K562 (cell line): Measurements from ENCODE around the gene NAP1L1. TPM values are rescaled to one million over a fixed set of nuclear protein-coding genes. Genes with fewer than 3 reads are reported as not detected.
A peak's percentile ranks its signal among the peaks of the same experiment; 100 is the strongest.

ENCODE experiments used
- ATAC-seq: fragments of 200-7000 bp; cut with Tn5 transposase; 3 replicates; pipeline ENCODE4 v1.9.1; 2020; ENCODE audit warnings: moderate library complexity
- BruUV-seq: library from RNA; stranded (reverse); fragments of 400-500 nt; replicated peaks from 2 replicates; lab custom pipeline; 2021; lab: Mats Ljungman, UMichigan
- CTCF ChIA-PET: fragments of 300-600 bp; formaldehyde crosslinking; extraction: SDS; loops from one replicate; lab custom pipeline; 2021; ENCODE audit warnings: low intra/inter-chr PET ratio; lab: Yijun Ruan, JAX
- POLR2A ChIA-PET: fragments of 300-600, 350-650 bp; sonication (Branson Sonifier 250); formaldehyde crosslinking; extraction: SDS; loops from one replicate; lab custom pipeline; 2021; ENCODE audit warnings: antibody characterized with exemption, inconsistent platforms; lab: Yijun Ruan, JAX
- DNase-seq, 4 experiments: peaks; one replicate each; pipeline versions ENCODE4 v3.0.0 to v3.0.0-alpha.2; 2011 to 2018; ENCODE audit warnings: low spot score in 3 of 4, mixed read lengths in 3 of 4; ENCODE audit errors: extremely low read depth in 1 of 4
- FAIRE-seq: peaks from 2 replicates; lab custom pipeline; 2011; peaks lifted over from hg19 to GRCh38; lab: Jason Lieb, UNC
- H2AFZ ChIP-seq: 2 replicates; pipeline ENCODE4 v1.6.0; 2011; ENCODE audit warnings: low read depth, low read length, control low read depth, inconsistent platforms
- H3K27ac ChIP-seq: fragments of 200-600 bp; 3 replicates; pipeline ENCODE4 v1.8.0; 2011; ENCODE audit warnings: low read depth, mild to moderate bottlenecking, control low read depth, inconsistent platforms, low read length, moderate library complexity, mixed read lengths; ENCODE audit errors: extremely low read depth
- H3K27me3 ChIP-seq, 2 experiments: fragments of 300-600 bp in 1 of 2; 2 replicates in 1 of 2; 3 replicates in 1 of 2; pipeline versions ENCODE4 v1.6.0 to v1.8.0; 2011; ENCODE audit warnings: inconsistent platforms in 2 of 2, low read length in 2 of 2, mild to moderate bottlenecking in 1 of 2, mixed read lengths in 1 of 2, moderate library complexity in 1 of 2; ENCODE audit not compliant: control insufficient read depth in 2 of 2, insufficient read depth in 2 of 2
- H3K36me3 ChIP-seq: fragments of 300-600 bp; 3 replicates; pipeline ENCODE4 v1.8.0; 2011; ENCODE audit warnings: mild to moderate bottlenecking, low read length, inconsistent platforms; ENCODE audit not compliant: control insufficient read depth, insufficient read depth
- H3K4me1 ChIP-seq, 2 experiments: fragments of 200-600 bp in 1 of 2; replicated peaks in 1 of 2; 2 replicates in 1 of 2; 3 replicates in 1 of 2; pipeline versions ENCODE4 v1.5.1 to v1.8.0; 2011; ENCODE audit warnings: inconsistent platforms in 2 of 2, low read length in 2 of 2, mild to moderate bottlenecking in 1 of 2, mixed read lengths in 1 of 2, moderate library complexity in 1 of 2; ENCODE audit not compliant: control insufficient read depth in 2 of 2, insufficient read depth in 2 of 2
- H3K4me2 ChIP-seq: 2 replicates; pipeline ENCODE4 v1.6.1; 2011; ENCODE audit warnings: low read length, control low read depth, inconsistent platforms, mixed read lengths; ENCODE audit not compliant: insufficient read depth
- H3K4me3 ChIP-seq: fragments of 200-600 bp; sonication (generic), shearing (Covaris generic); 2 replicates; pipeline ENCODE4 v1.5.1; 2016; ENCODE audit warnings: control low read depth, inconsistent platforms
- H3K79me2 ChIP-seq: fragments of 200-600 bp; 3 replicates; pipeline ENCODE4 v1.8.0; 2011; ENCODE audit warnings: low read length, inconsistent platforms; ENCODE audit not compliant: control insufficient read depth, insufficient read depth
- H3K9ac ChIP-seq, 2 experiments: 2 replicates each; pipeline versions ENCODE4 v1.6.0 to v1.6.1; 2011; ENCODE audit warnings: low read depth in 2 of 2, low read length in 2 of 2, control low read depth in 1 of 2, inconsistent platforms in 1 of 2, mild to moderate bottlenecking in 1 of 2, mixed read lengths in 1 of 2; ENCODE audit not compliant: insufficient read depth in 1 of 2
- H3K9me1 ChIP-seq: one replicate; pipeline ENCODE4 v1.6.0; 2011; ENCODE audit warnings: inconsistent platforms, mild to moderate bottlenecking, low read length, moderate library complexity; ENCODE audit not compliant: control insufficient read depth, insufficient read depth
- H3K9me3 ChIP-seq: replicated peaks from 2 replicates; pipeline ENCODE4 v1.5.1; 2011; ENCODE audit warnings: low read depth, low read length, inconsistent platforms; ENCODE audit not compliant: control insufficient read depth, insufficient read depth
- H4K20me1 ChIP-seq: replicated peaks from 2 replicates; pipeline ENCODE4 v1.6.1; 2011; ENCODE audit warnings: low read length, inconsistent platforms, mixed read lengths; ENCODE audit not compliant: control insufficient read depth, insufficient read depth
- CEBPB ChIP-seq: fragments of 450-650 bp; IDR thresholded peaks from 2 replicates; pipeline ENCODE4 v1.6.1; 2016; ENCODE audit warnings: missing genetic modification characterization, missing compliant biosample characterization
- CEBPG ChIP-seq, 3 experiments: fragments of 200-800 bp in 1 of 3; sonication (Bioruptor generic) in 1 of 3; sonication (generic) in 1 of 3; formaldehyde crosslinking in 1 of 3; IDR thresholded peaks in 2 of 3; conservative IDR thresholded peaks in 1 of 3; 2 replicates each; pipeline versions ENCODE4 v1.6.1 to v1.8.0; 2016 to 2022; ENCODE audit warnings: missing compliant biosample characterization in 2 of 3, missing genetic modification characterization in 2 of 3, mild to moderate bottlenecking in 1 of 3, missing genetic modification reagents in 1 of 3
- CHCHD3 ChIP-seq: fragments of 250-450 bp; sonication (Bioruptor Pico); IDR thresholded peaks from 2 replicates; pipeline ENCODE4 v2.1.2; 2022; ENCODE audit warnings: mild to moderate bottlenecking
- HMG20A ChIP-seq: fragments of 450-650 bp; formaldehyde crosslinking; conservative IDR thresholded peaks from 2 replicates; pipeline ENCODE4 v1.4.0; 2020; ENCODE audit warnings: mild to moderate bottlenecking, mixed read lengths
- POLR2A ChIP-seq: fragments of 450-650 bp; conservative IDR thresholded peaks from 2 replicates; pipeline ENCODE4 v1.6.1; 2016
- POLR2AphosphoS2 ChIP-seq: IDR thresholded peaks from 2 replicates; pipeline ENCODE4 v1.6.1; 2012; ENCODE audit warnings: low read length, improper control_type of control experiment
- POLR2H ChIP-seq: IDR thresholded peaks from 2 replicates; pipeline ENCODE4 v1.6.1; 2016; ENCODE audit warnings: missing genetic modification characterization, low read depth, mild to moderate bottlenecking, control low read depth, missing compliant biosample characterization, moderate library complexity
- POLR3G ChIP-seq: IDR thresholded peaks from 2 replicates; pipeline ENCODE4 v1.6.1; 2011; ENCODE audit not compliant: insufficient read length, insufficient replicate concordance; ENCODE audit errors: extremely low read depth
- SAFB ChIP-seq: fragments of 200-400 bp; formaldehyde crosslinking; IDR thresholded peaks from 2 replicates; pipeline ENCODE4 v1.6.1; 2017; ENCODE audit warnings: low read depth, low read length, borderline replicate concordance
- WGBS: fragments of 100-300 bp; shearing (Covaris generic); methylation state at CpG from one replicate; pipeline ENCODE4 v1.1.6; 2016; ENCODE audit warnings: low coverage, mixed read lengths; ENCODE audit not compliant: insufficient coverage; ENCODE audit errors: missing lambda C conversion rate; 5-methylcytosine and 5-hydroxymethylcytosine counted together
- in situ Hi-C: fragments of 300-500 bp; cut with MboI; formaldehyde crosslinking; loops from 4 replicates; pipeline ENCODE4 v1.15.0; 2018; ENCODE audit warnings: inconsistent platforms, mixed read lengths
- intact Hi-C: fragments of 100-400 bp; cut with micrococcal nuclease; formaldehyde crosslinking; loops from 2 replicates; pipeline ENCODE4 v1.14.2; 2022
- polyA plus RNA-seq, 8 experiments: library from polyadenylated mRNA; depleted of rRNA in 4 of 8; stranded (reverse) in 5 of 8; unstranded in 3 of 8; fragments of >200 nt; fragmentation: Nextera tagmentation in 2 of 8; fragmentation: Illumina TruSeq in 1 of 8; extraction: Ambion mirVana in 2 of 8; extraction: Trizol in 1 of 8; gene quantifications; 2 replicates each; pipeline versions ENCODE4 v1.2.1 to v1.2.3, GENCODE V29; 2011 to 2014; ENCODE audit warnings: inconsistent platforms in 1 of 8, missing spikeins in 1 of 8
- total RNA-seq, 7 experiments: library from RNA; depleted of rRNA in 6 of 7; stranded (reverse); fragments of >200 nt in 6 of 7; fragmentation: Illumina TruSeq in 2 of 7; extraction: Trizol in 2 of 7; gene quantifications; 2 replicates each; pipeline versions ENCODE4 v1.2.1 to v1.2.3, GENCODE V29; 2011 to 2021; ENCODE audit warnings: low replicate concordance in 1 of 7
- TF ChIP-seq, protein P1 (sequence below): fragments of 450-650 bp; conservative IDR thresholded peaks from 2 replicates; pipeline ENCODE4 v1.6.1; 2016; ENCODE audit warnings: missing genetic modification characterization, low read depth, mild to moderate bottlenecking, control low read depth, missing compliant biosample characterization

Gene NAP1L1
- total and polyA plus RNA-seq, 9 of the 15 experiments (the other 6 are each of a cell fraction or from before 2014, with no cell fraction given): 287 to 747 (median 450) TPM

DNA sequence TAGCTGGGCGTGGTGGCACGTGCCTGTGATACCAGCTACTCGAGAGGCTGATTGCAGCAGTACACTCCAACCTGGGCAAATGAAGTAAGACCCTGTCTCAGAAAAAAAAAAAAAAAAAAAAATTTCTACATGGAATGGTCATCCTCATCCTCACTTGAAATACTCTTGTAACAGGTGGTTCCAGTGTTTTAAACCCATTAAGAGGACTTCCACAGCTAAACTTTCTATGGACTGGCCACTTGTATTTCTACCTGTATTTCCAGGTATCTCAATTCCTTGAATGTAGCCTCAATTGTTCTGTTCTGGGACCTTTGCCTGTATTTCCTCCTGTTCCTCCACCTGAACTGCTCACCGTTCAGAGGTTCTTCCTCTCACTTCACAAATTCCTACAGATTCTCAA, 41.1 kb downstream of the NAP1L1 start (continued):
- no peak for TF ChIP-seq POLR3G
- no peak for TF ChIP-seq SAFB
- peak; percentile 65; the same call in 1 of the 2 replicates for TF ChIP-seq POLR2AphosphoS2
- no peak for TF ChIP-seq HMG20A (CRISPR knock-in tag)
- TF ChIP-seq, protein P1, sequence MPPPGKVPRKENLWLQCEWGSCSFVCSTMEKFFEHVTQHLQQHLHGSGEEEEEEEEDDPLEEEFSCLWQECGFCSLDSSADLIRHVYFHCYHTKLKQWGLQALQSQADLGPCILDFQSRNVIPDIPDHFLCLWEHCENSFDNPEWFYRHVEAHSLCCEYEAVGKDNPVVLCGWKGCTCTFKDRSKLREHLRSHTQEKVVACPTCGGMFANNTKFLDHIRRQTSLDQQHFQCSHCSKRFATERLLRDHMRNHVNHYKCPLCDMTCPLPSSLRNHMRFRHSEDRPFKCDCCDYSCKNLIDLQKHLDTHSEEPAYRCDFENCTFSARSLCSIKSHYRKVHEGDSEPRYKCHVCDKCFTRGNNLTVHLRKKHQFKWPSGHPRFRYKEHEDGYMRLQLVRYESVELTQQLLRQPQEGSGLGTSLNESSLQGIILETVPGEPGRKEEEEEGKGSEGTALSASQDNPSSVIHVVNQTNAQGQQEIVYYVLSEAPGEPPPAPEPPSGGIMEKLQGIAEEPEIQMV (tag): no peak
- peak; percentile 62; the same call in 1 of the 2 replicates for TF ChIP-seq POLR2A

DNA sequence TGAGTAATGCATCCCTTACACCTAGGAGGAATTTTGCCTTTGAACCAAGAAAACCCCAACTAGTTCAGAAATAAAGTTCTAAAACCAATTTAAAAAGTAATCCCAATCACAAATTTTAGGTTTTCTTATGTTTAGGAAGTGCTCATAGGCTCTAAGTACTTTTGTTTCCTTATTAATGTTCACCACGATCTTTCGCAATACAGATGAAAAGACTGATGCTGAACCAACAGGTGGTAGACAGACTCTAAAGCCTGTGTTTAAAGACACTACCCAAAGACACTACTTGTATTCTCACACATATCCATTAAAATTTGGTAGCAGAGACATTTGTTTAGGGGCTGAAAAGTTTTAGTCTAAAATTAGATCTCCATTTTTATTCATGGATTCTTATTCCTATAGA, 42.3 kb downstream of the NAP1L1 start:
- Histone ChIP-seq H3K79me2 (no peaks in the 10 kb centered on the region), H3K36me3 (peaks cover 30% of the 10 kb centered on the region; the same call in 2 of the 3 replicates), H3K9me1 (no peaks in the 10 kb centered on the region), H2AFZ (no peak overlapping the region), H3K4me1 (peaks cover 0 to 6% of the 10 kb centered on the region in 2 experiments; a peak in 1 of 5 replicates), H3K4me2 (no peak overlapping the region), H3K4me3 (no peak overlapping the region), H3K27me3 (no peaks in the 10 kb centered on the region), H4K20me1 (no peaks in the 10 kb centered on the region), H3K9me3 (no peaks in the 10 kb centered on the region), H3K27ac (no peak overlapping the region), H3K9ac (no peak overlapping the region)
- ATAC-seq: no peak
- ChIA-PET CTCF (no interaction called here), POLR2A (interaction anchor here (0.9 kb wide), 1 partner anchor 9 kb away, joined by 3 read pairs; no protein-coding TSS in a partner anchor)
- no peak for DNase-seq
- 88% methylated on average over 2 of the region's 2 CpGs for WGBS
- no peak for FAIRE-seq
- BruUV-seq: no TSS peak
- in situ Hi-C loops: loop anchor here (25.0 kb wide), 1 partner anchor 705 kb away; the partner anchor contains the start of genes CAPS2 and GLIPR1L1
- TF ChIP-seq CEBPG (CRISPR knock-in tag; IDR thresholded peaks at IDR 0.05) (no peak), CEBPG (tag; conservative IDR thresholded peaks at IDR 0.05 in 1 of 2, IDR thresholded peaks at IDR 0.05 in 1 of 2) (peak; percentile 53 to 54; a peak in 3 of 4 replicates), CHCHD3 (CRISPR knock-in tag) (no peak), CEBPB (tag) (peak; percentile 87), POLR2H (tag) (peak; percentile 35; the same call in 1 of the 2 replicates)
- TF ChIP-seq, all 486 proteins: peak for 3
- intact Hi-C loops: loop anchor here (5.0 kb wide), 1 partner anchor 545 kb away; no protein-coding TSS in a partner anchor
